IMR-90 (cell line): Measurements from ENCODE around the gene ACLY. TPM values are rescaled to one million over a fixed set of nuclear protein-coding genes. Genes with fewer than 3 reads are reported as not detected.

Source experiments
- ATAC-seq: fragments of 200-7000 bp; cut with Tn5 transposase; 2 replicates; pipeline ENCODE4 v1.9.1; 2020; ENCODE audit warnings: low read depth, mild to moderate bottlenecking, moderate library complexity
- BruUV-seq: library from RNA; stranded (reverse); fragments of 400-500 nt; replicated peaks from 2 replicates; lab custom pipeline; 2021; lab: Mats Ljungman, UMichigan
- CTCF ChIA-PET: fragments of 300-600 bp; formaldehyde crosslinking; extraction: SDS; loops from one replicate; lab custom pipeline; 2021; ENCODE audit warnings: antibody characterized with exemption; lab: Yijun Ruan, JAX
- POLR2A ChIA-PET: fragments of 300-600 bp; sonication (Branson Sonifier 250); formaldehyde crosslinking; loops from one replicate; lab custom pipeline; 2022; ENCODE audit warnings: antibody characterized with exemption; ENCODE audit not compliant: unreplicated experiment; lab: Charles Lee
- DNase-seq: peaks from one replicate; pipeline ENCODE4 v3.0.0; 2013
- H2AFZ ChIP-seq: replicated peaks from 2 replicates; pipeline ENCODE3; 2013; ENCODE audit warnings: low read length, mild to moderate bottlenecking; ENCODE audit not compliant: poor library complexity
- H2AK5ac ChIP-seq: 2 replicates; pipeline ENCODE4 v1.6.1; 2013; ENCODE audit warnings: low read depth, low read length, inconsistent platforms
- H2AK9ac ChIP-seq: replicated peaks from 2 replicates; pipeline ENCODE3; 2013; ENCODE audit warnings: mild to moderate bottlenecking, low read depth, low read length, moderate library complexity; ENCODE audit not compliant: poor library complexity
- H2BK120ac ChIP-seq: 2 replicates; pipeline ENCODE4 v1.6.1; 2013; ENCODE audit warnings: low read depth, low read length, inconsistent platforms
- H2BK15ac ChIP-seq: 3 replicates; pipeline ENCODE4 v1.6.1; 2013; ENCODE audit warnings: low read depth, low read length, inconsistent platforms
- H2BK20ac ChIP-seq: 2 replicates; pipeline ENCODE4 v1.6.1; 2013; ENCODE audit warnings: low read depth, mild to moderate bottlenecking, inconsistent platforms, low read length, moderate library complexity
- H2BK5ac ChIP-seq: 2 replicates; pipeline ENCODE4 v1.6.1; 2013; ENCODE audit warnings: mild to moderate bottlenecking, low read depth, low read length, inconsistent platforms; ENCODE audit not compliant: poor library complexity, severe bottlenecking
- H3K14ac ChIP-seq: replicated peaks from 2 replicates; pipeline ENCODE4 v1.6.1; 2013; ENCODE audit warnings: low read depth, low read length, inconsistent platforms
- H3K18ac ChIP-seq: 2 replicates; pipeline ENCODE4 v1.6.1; 2013; ENCODE audit warnings: low read depth, low read length, control low read depth
- H3K23ac ChIP-seq: 2 replicates; pipeline ENCODE4 v1.6.1; 2013; ENCODE audit warnings: low read depth, low read length, inconsistent platforms
- H3K27ac ChIP-seq: 2 replicates; pipeline ENCODE4 v1.5.1; 2013; ENCODE audit warnings: mild to moderate bottlenecking, control low read depth, low read length; ENCODE audit not compliant: insufficient read depth
- H3K27me3 ChIP-seq: 2 replicates; pipeline ENCODE4 v1.6.1; 2013; ENCODE audit warnings: low read length; ENCODE audit not compliant: control insufficient read depth, insufficient read depth
- H3K36me3 ChIP-seq: 2 replicates; pipeline ENCODE4 v1.6.1; 2013; ENCODE audit warnings: low read length, mixed read lengths; ENCODE audit not compliant: control insufficient read depth, insufficient read depth
- H3K4ac ChIP-seq: 2 replicates; pipeline ENCODE4 v1.6.1; 2013; ENCODE audit warnings: low read depth, low read length, inconsistent platforms
- H3K4me1 ChIP-seq: 2 replicates; pipeline ENCODE4 v1.6.1; 2013; ENCODE audit warnings: low read length, mixed read lengths; ENCODE audit not compliant: control insufficient read depth, insufficient read depth
- H3K4me2 ChIP-seq: 2 replicates; pipeline ENCODE4 v1.6.1; 2013; ENCODE audit warnings: low read depth, mild to moderate bottlenecking, control low read depth, low read length, moderate library complexity
- H3K4me3 ChIP-seq: 2 replicates; pipeline ENCODE4 v1.5.1; 2013; ENCODE audit warnings: low read depth, mild to moderate bottlenecking, control low read depth, low read length, moderate library complexity; ENCODE audit not compliant: insufficient read depth
- H3K56ac ChIP-seq: 2 replicates; pipeline ENCODE4 v1.6.1; 2013; ENCODE audit warnings: low read length, inconsistent platforms; ENCODE audit not compliant: insufficient read depth; ENCODE audit errors: extremely low read depth
- H3K79me1 ChIP-seq, 2 experiments: 2 replicates each; pipeline ENCODE4 v1.6.1; 2013; ENCODE audit warnings: low read length in 2 of 2, inconsistent platforms in 1 of 2, low read depth in 1 of 2
- H3K9ac ChIP-seq: 2 replicates; pipeline ENCODE4 v1.6.1; 2013; ENCODE audit warnings: low read depth, low read length, control low read depth
- H3K9me1 ChIP-seq: 2 replicates; pipeline ENCODE4 v1.6.1; 2013; ENCODE audit warnings: low read length, inconsistent platforms; ENCODE audit not compliant: insufficient read depth
- H3K9me3 ChIP-seq: 2 replicates; pipeline ENCODE4 v1.6.1; 2013; ENCODE audit warnings: low read length; ENCODE audit not compliant: control insufficient read depth, insufficient read depth
- H4K20me1 ChIP-seq: 2 replicates; pipeline ENCODE4 v1.6.1; 2013; ENCODE audit warnings: low read length, inconsistent platforms; ENCODE audit not compliant: insufficient read depth
- H4K5ac ChIP-seq: 2 replicates; pipeline ENCODE4 v1.6.1; 2013; ENCODE audit warnings: mild to moderate bottlenecking, low read depth, low read length, control low read depth
- H4K8ac ChIP-seq, 2 experiments: 2 replicates each; pipeline ENCODE4 v1.6.1; 2013; ENCODE audit warnings: low read depth in 2 of 2, low read length in 2 of 2, control low read depth in 1 of 2, inconsistent platforms in 1 of 2
- H4K91ac ChIP-seq: 2 replicates; pipeline ENCODE4 v1.6.1; 2013; ENCODE audit warnings: low read depth, low read length, inconsistent platforms; ENCODE audit not compliant: insufficient read depth
- BHLHE40 ChIP-seq: fragments of 150-350 bp; IDR thresholded peaks from 2 replicates; pipeline ENCODE4 v1.6.1; 2016; ENCODE audit warnings: mild to moderate bottlenecking, low read depth, low read length
- WGBS, 2 experiments: methylation state at CpG; one replicate each; pipeline versions ENCODE4 v1.1.5 to v1.1.7; 2013; ENCODE audit warnings: missing lambda C conversion rate in 2 of 2; ENCODE audit not compliant: insufficient read length in 1 of 2; ENCODE audit errors: extremely low coverage in 2 of 2; 5-methylcytosine and 5-hydroxymethylcytosine counted together
- dilution Hi-C: fragments of 300-500 bp; cut with HindIII; formaldehyde crosslinking; loops from one replicate; pipeline ENCODE4 v1.14.3; 2018; ENCODE audit warnings: low sequenced_read_pairs; ENCODE audit not compliant: unreplicated experiment
- in situ Hi-C: fragments of 300-500 bp; cut with MboI; formaldehyde crosslinking; loops from 3 replicates; pipeline ENCODE4 v1.14.3; 2019; ENCODE audit warnings: low sequenced_read_pairs, inconsistent platforms, mixed read lengths
- intact Hi-C: fragments of 100-400 bp; cut with micrococcal nuclease; formaldehyde crosslinking; loops from 2 replicates; pipeline ENCODE4 v1.10.0; 2022
- polyA plus RNA-seq, 3 experiments: library from polyadenylated mRNA; depleted of rRNA; stranded (reverse); fragments of >200 nt; gene quantifications; 2 replicates each; pipeline ENCODE4 v1.2.3, GENCODE V29; 2012; ENCODE audit warnings: low replicate concordance in 1 of 3
- total RNA-seq: library from RNA; depleted of rRNA; stranded (reverse); fragments of >200 nt; gene quantifications from 2 replicates; pipeline ENCODE4 v1.2.3, GENCODE V29; 2012

The ACLY gene
- total and polyA plus RNA-seq, 2 of the 4 experiments (the other 2 are of a cell fraction), result 167 to 230 TPM

- H3K27ac ChIP-seq, result peak overlapping the region; percentile 46; the same call in 1 of the 2 replicates
Measured at GRCh38 chr17:41836550-41837196, 82.1 kb downstream of the ACLY start.

More at GRCh38 chr17:41836550-41837196, 82.1 kb downstream of the ACLY start:
- in situ Hi-C loops (no loop called here), dilution Hi-C loops (no loop called here), intact Hi-C loops (no loop called here)
- Histone ChIP-seq H3K9ac (peak overlapping the region; percentile 80), H4K20me1 (peaks cover 4% of the 10 kb centered on the region; the same call in 1 of the 2 replicates), H3K23ac (0 out of 2 replicates have a peak overlapping the region, but pooled peaks have one; percentile 6), H4K91ac (0 out of 2 replicates have a peak overlapping the region, but pooled peaks have one; percentile 14), H2AK9ac (no peak overlapping the region), H3K79me1 (peaks cover 7 to 19% of the 10 kb centered on the region in 2 experiments; a peak in 2 of 4 replicates), H4K8ac (peak overlapping the region; percentile 83 to 86; a peak in 3 of 4 replicates), H3K14ac (peak overlapping the region; percentile 18; the same call in 1 of the 2 replicates), H4K5ac (peak overlapping the region; percentile 83), H2AFZ (peak overlapping the region; percentile 86), H3K36me3 (peaks cover 4% of the 10 kb centered on the region), H3K4ac (0 out of 2 replicates have a peak overlapping the region, but pooled peaks have one; percentile 13), H2AK5ac (peak overlapping the region; percentile 27; the same call in 1 of the 2 replicates), H2BK15ac (no peak overlapping the region; the same call in 2 of the 3 replicates), H2BK120ac (peak overlapping the region; percentile 6; the same call in 1 of the 2 replicates), H3K9me1 (peaks cover 13% of the 10 kb centered on the region), H3K9me3 (no peaks in the 10 kb centered on the region), H3K4me3 (peak overlapping the region; percentile 96), H3K27me3 (no peaks in the 10 kb centered on the region), H3K4me2 (peak overlapping the region; percentile 97), H2BK5ac (no peak overlapping the region), H3K4me1 (peaks cover 10% of the 10 kb centered on the region), H3K18ac (no peak overlapping the region), H2BK20ac (no peak overlapping the region), H3K56ac (no peak overlapping the region)
- no TSS peak for BruUV-seq
- peak; percentile 28 for ATAC-seq
- POLR2A ChIA-PET, result no interaction called here
- WGBS, 2 experiments, result 34% methylated on average over 10 of the region's 21 CpGs; no CpG with 5 or more reads in 1 of the 2 experiments
- DNase-seq, result no peak
- CTCF ChIA-PET, result no interaction called here
- no peak for TF ChIP-seq BHLHE40
